Measurements from ENCODE around the gene FGD3.

- TF ChIP-seq CTCF (IDR thresholded peaks at IDR 0.05; ENCODE audit: low read depth, low read length, poor library complexity, severe bottlenecking) (no peak), EZH2phosphoT487 (IDR thresholded peaks at IDR 0.05; ENCODE audit: borderline replicate concordance, low read length) (no peak)
These were observed 42.2 kb downstream of the FGD3 start for GRCh38 chr9:92989561-92989960.
